ENCODE data around the gene METTL17. TPM values are rescaled to one million over a fixed set of nuclear protein-coding genes. Genes with fewer than 3 reads are reported as not detected.

The METTL17 gene
- total RNA-seq, 1 donor from 2014 or later: 38.8 TPM

DNA sequence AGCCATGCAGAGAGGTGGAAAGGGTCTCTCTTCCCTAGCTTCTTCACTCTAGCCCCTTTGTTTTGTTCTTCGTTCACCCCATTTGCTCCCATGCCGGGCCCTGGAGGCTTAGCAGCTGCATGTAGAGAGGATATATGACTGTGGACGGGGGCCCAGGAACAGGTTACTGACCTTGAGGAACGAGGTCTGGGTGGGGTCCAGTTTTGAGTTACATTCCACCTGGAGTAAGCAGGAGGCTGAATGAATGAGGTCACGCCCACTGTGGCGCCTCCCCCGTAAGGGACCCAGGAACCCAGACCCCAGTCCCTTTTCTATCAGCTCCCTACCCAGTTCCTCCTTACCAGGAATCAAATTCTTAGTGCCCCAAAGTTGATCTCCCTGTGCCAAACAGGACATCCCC is 28.5 kb downstream of the METTL17 start:
- Histone ChIP-seq H3K27me3 (no peaks in the 10 kb centered on the region), H3K27ac (no peak overlapping the region), H3K36me3 (peaks cover 36 to 48% of the 10 kb centered on the region in 2 donors), H3K9me3 (no peaks in the 10 kb centered on the region), H3K4me1 (no peaks in the 10 kb centered on the region), H3K4me3 (no peak overlapping the region)
- intact Hi-C loops (cut with DNase I): no loop called here
- TF ChIP-seq CTCF (IDR thresholded peaks at IDR 0.05): no peak
- no peak for DNase-seq (ENCODE audit: low spot score in 2 of 2)

GRCh38 chr14:21018781-21019180 is 29.0 kb downstream of the METTL17 start:
- Histone ChIP-seq H3K27me3 (no peaks in the 10 kb centered on the region), H3K4me1 (peaks cover 0 to 4% of the 10 kb centered on the region in 2 donors), H3K27ac (no peak overlapping the region), H3K9me3 (no peaks in the 10 kb centered on the region), H3K36me3 (peaks cover 36 to 48% of the 10 kb centered on the region in 2 donors), H3K4me3 (no peak overlapping the region)
- TF ChIP-seq CTCF (IDR thresholded peaks at IDR 0.05): no peak
- DNase-seq (ENCODE audit: low spot score in 2 of 2): no peak
- intact Hi-C loops (cut with DNase I): no loop called here

DNA sequence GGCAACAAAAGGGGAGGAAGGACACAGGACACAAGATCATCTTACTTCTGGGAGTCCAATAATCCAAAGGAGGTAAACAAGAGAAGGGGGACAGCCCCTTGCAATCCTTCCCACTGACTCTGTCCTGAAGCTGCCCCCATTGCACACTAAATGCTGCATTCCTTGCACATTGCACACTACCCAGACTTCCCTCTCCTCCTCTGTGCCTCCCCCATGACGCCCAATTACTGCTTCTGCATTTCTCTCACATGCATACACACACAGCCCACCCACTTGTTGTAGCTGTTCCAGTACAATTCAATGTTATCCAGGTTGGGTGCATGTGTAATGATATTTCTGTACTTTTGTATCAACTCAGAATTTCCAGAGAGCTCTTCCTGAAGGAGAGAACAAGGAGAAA is 29.6 kb downstream of the METTL17 start:
- intact Hi-C loops (cut with DNase I): no loop called here
- Histone ChIP-seq H3K36me3 (peaks cover 36 to 48% of the 10 kb centered on the region in 2 donors), H3K27me3 (no peaks in the 10 kb centered on the region), H3K9me3 (no peaks in the 10 kb centered on the region), H3K4me3 (no peak overlapping the region), H3K4me1 (peaks cover 5 to 6% of the 10 kb centered on the region in 2 donors), H3K27ac (no peak overlapping the region)
- no peak for DNase-seq (ENCODE audit: low spot score in 2 of 2)
- no peak for TF ChIP-seq CTCF (IDR thresholded peaks at IDR 0.05)

- Histone ChIP-seq H3K4me3 (no peak overlapping the region), H3K27me3 (no peaks in the 10 kb centered on the region), H3K27ac (no peak overlapping the region), H3K9me3 (no peaks in the 10 kb centered on the region), H3K36me3 (peaks cover 36 to 48% of the 10 kb centered on the region in 2 donors), H3K4me1 (peaks cover 6 to 9% of the 10 kb centered on the region in 2 donors)
- intact Hi-C loops (cut with DNase I): no loop called here
- no peak for DNase-seq (ENCODE audit: low spot score in 2 of 2)
- TF ChIP-seq CTCF (IDR thresholded peaks at IDR 0.05): no peak
Measured at GRCh38 chr14:21020977-21021545, 31.3 kb downstream of the METTL17 start.

DNA sequence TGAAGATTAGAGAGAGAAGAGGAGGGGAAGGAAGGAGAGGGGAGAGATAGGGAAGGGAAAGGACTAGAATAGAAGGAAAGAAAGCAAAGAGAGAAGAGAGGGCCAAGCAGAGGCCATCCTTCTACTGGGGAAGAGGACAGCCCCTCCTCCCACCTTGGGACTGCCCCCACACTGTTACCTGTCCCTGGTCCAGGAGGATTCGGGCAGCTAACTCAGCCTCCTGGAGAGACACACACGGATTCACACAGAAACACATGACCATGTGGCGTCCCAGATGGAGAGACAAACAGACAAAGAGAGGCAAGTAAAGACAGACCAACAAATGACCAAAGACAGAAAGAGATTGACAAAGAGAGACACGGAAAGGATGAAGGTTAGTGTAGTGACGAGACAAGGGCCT is 32.9 kb downstream of the METTL17 start:
- Histone ChIP-seq H3K4me3 (peak overlapping the region in 1 of 2 donors; percentile 67), H3K27ac (peak overlapping the region; percentile 84 to 88), H3K36me3 (peaks cover 24 to 37% of the 10 kb centered on the region in 2 donors), H3K9me3 (no peaks in the 10 kb centered on the region), H3K27me3 (no peaks in the 10 kb centered on the region), H3K4me1 (peaks cover 6 to 20% of the 10 kb centered on the region in 2 donors)
- no peak for TF ChIP-seq CTCF (IDR thresholded peaks at IDR 0.05)
- intact Hi-C loops (cut with DNase I): no loop called here
- no peak for DNase-seq (ENCODE audit: low spot score in 2 of 2)

GRCh38 chr14:21023174-21023573 is 33.4 kb downstream of the METTL17 start:
- Histone ChIP-seq H3K9me3 (no peaks in the 10 kb centered on the region), H3K27ac (peak overlapping the region; percentile 84 to 88), H3K4me3 (peak overlapping the region; percentile 67 to 93), H3K4me1 (peaks cover 6 to 20% of the 10 kb centered on the region in 2 donors), H3K27me3 (no peaks in the 10 kb centered on the region), H3K36me3 (peaks cover 19 to 33% of the 10 kb centered on the region in 2 donors)
- TF ChIP-seq CTCF (IDR thresholded peaks at IDR 0.05): no peak
- DNase-seq (ENCODE audit: low spot score in 2 of 2): no peak
- intact Hi-C loops (cut with DNase I): no loop called here
